GM10248 (cell line): ENCODE measurements around the gene KRTAP5-1.

ENCODE experiments used
- CTCF ChIA-PET: fragments of 300-600 bp; sonication (Branson Sonifier 250); formaldehyde crosslinking; extraction: SDS; loops from one replicate; lab custom pipeline; 2021; ENCODE audit warnings: antibody characterized with exemption; lab: Yijun Ruan, JAX
- POLR2A ChIA-PET: fragments of 350-650 bp; sonication (Branson Sonifier 250); formaldehyde crosslinking; extraction: SDS; loops from one replicate; lab custom pipeline; 2020; ENCODE audit warnings: antibody characterized with exemption; lab: Yijun Ruan, JAX
- DNase-seq: peaks from one replicate; pipeline ENCODE4 v3.0.0; 2012; ENCODE audit errors: extremely low spot score
- CTCF ChIP-seq: IDR thresholded peaks from 2 replicates; pipeline ENCODE4 v1.5.1; 2012; ENCODE audit warnings: mild to moderate bottlenecking, low read depth; ENCODE audit errors: extremely low read depth, missing control alignments, control extremely low read depth

KRTAP5-1 gene

GRCh38 chr11:1560649-1561251 lies 24.3 kb downstream of the KRTAP5-1 start:
- DNase-seq = no peak
- CTCF ChIA-PET = interaction anchor here (2.0 kb wide), 1 partner anchor 14 kb away, joined by 11 read pairs; no protein-coding TSS in a partner anchor
- POLR2A ChIA-PET = no interaction called here
- no peak for TF ChIP-seq CTCF

GRCh38 chr11:1560002-1560648 lies 25.0 kb downstream of the KRTAP5-1 start:
- TF ChIP-seq CTCF = no peak
- CTCF ChIA-PET = interaction anchor here (2.0 kb wide), 1 partner anchor 15 kb away, joined by 11 read pairs; no protein-coding TSS in a partner anchor
- DNase-seq = no peak
- POLR2A ChIA-PET = no interaction called here

- TF ChIP-seq CTCF = no peak
- ChIA-PET CTCF (interaction anchor here (1.2 to 2.0 kb wide), 4 partner anchors 13 to 16 kb away, joined by 3 to 11 read pairs (median 8); no protein-coding TSS in a partner anchor), POLR2A (no interaction called here)
- DNase-seq = no peak
Observed at GRCh38 chr11:1559111-1559951, 25.8 kb downstream of the KRTAP5-1 start.

- CTCF ChIA-PET = interaction anchor here (1.2 to 1.8 kb wide), 3 partner anchors 12 to 16 kb away, joined by 3 to 9 read pairs (median 6); no protein-coding TSS in a partner anchor
- DNase-seq = no peak
- POLR2A ChIA-PET = no interaction called here
- TF ChIP-seq CTCF = no peak
Observed at GRCh38 chr11:1558775-1559110, 26.3 kb downstream of the KRTAP5-1 start.

GRCh38 chr11:1557904-1558774 lies 26.9 kb downstream of the KRTAP5-1 start:
- POLR2A ChIA-PET = no interaction called here
- no peak for TF ChIP-seq CTCF
- CTCF ChIA-PET = interaction anchor here (1.2 to 1.8 kb wide), 3 partner anchors 11 to 17 kb away, joined by 3 to 9 read pairs (median 6); no protein-coding TSS in a partner anchor
- no peak for DNase-seq
